Esophagus (tissue), 2 donors: ENCODE measurements around the gene ABCC8. TPM values are rescaled to one million over a fixed set of nuclear protein-coding genes. Genes with fewer than 3 reads are reported as not detected.
A peak's percentile ranks its signal among the peaks of the same experiment; 100 is the strongest.

Experiments used
- H3K27ac ChIP-seq, 2 donors: one replicate each; pipeline ENCODE4 v1.5.1; 2013; ENCODE audit warnings: low read depth in 2 of 2, mild to moderate bottlenecking in 2 of 2, inconsistent platforms in 1 of 2, low read length in 1 of 2, moderate library complexity in 1 of 2
- H3K27me3 ChIP-seq, 2 donors: one replicate each; pipeline ENCODE4 v1.6.1; 2013; ENCODE audit warnings: low read length in 2 of 2, control low read depth in 1 of 2, mild to moderate bottlenecking in 1 of 2; ENCODE audit not compliant: insufficient read depth in 2 of 2, control insufficient read depth in 1 of 2
- H3K36me3 ChIP-seq, 2 donors: one replicate each; pipeline ENCODE4 v1.6.1; 2013; ENCODE audit warnings: low read length in 1 of 2; ENCODE audit not compliant: control insufficient read depth in 2 of 2, insufficient read depth in 2 of 2
- H3K4me1 ChIP-seq, 2 donors: one replicate each; pipeline ENCODE4 v1.6.1; 2013; ENCODE audit warnings: low read length in 1 of 2; ENCODE audit not compliant: control insufficient read depth in 2 of 2, insufficient read depth in 2 of 2
- H3K4me3 ChIP-seq, 2 donors: one replicate each; pipeline ENCODE4 v1.5.1; 2013; ENCODE audit warnings: low read length in 2 of 2, mild to moderate bottlenecking in 2 of 2, low read depth in 1 of 2, moderate library complexity in 1 of 2
- H3K9me3 ChIP-seq, 2 donors: one replicate each; pipeline ENCODE4 v1.6.1; 2013; ENCODE audit warnings: mild to moderate bottlenecking in 2 of 2, low read depth in 1 of 2, low read length in 1 of 2, moderate library complexity in 1 of 2; ENCODE audit not compliant: control insufficient read depth in 2 of 2, insufficient read depth in 1 of 2
- WGBS, 2 donors: extraction: QIAGEN DNeasy Blood & Tissue Kit; methylation state at CpG; one replicate each; pipeline ENCODE4 v1.1.7; 2013; 5-methylcytosine and 5-hydroxymethylcytosine counted together
- polyA plus RNA-seq, 2 donors: library from polyadenylated mRNA; stranded (reverse); fragments of 200-250 nt; gene quantifications; one replicate each; pipeline ENCODE4 v1.2.3, GENCODE V29; 2013
- donor health status: healthy with polysubstance abuse.
- donor health status: Bipolar disorder and iron deficiency.

ABCC8 gene
- polyA plus RNA-seq, 2 donors, result 0.10 to 0.29 TPM

GRCh38 chr11:17477361-17477760 lies 716 bp upstream of the ABCC8 start:
- no peak overlapping the region for H3K4me3 ChIP-seq
- 47 to 56% methylated on average over 6 of the region's 6 CpGs for WGBS, 2 donors
- no peak overlapping the region for H3K27ac ChIP-seq
- no peaks in the 10 kb centered on the region for H3K36me3 ChIP-seq
- peaks cover 0 to 13% of the 10 kb centered on the region in 2 donors for H3K27me3 ChIP-seq
- peaks cover 3 to 5% of the 10 kb centered on the region in 2 donors for H3K4me1 ChIP-seq
- H3K9me3 ChIP-seq, result no peaks in the 10 kb centered on the region

GRCh38 chr11:17477084-17477333 lies 364 bp upstream of the ABCC8 start:
- Histone ChIP-seq H3K4me1 (peaks cover 3 to 5% of the 10 kb centered on the region in 2 donors), H3K9me3 (no peaks in the 10 kb centered on the region), H3K27ac (no peak overlapping the region), H3K36me3 (no peaks in the 10 kb centered on the region), H3K27me3 (peaks cover 0 to 13% of the 10 kb centered on the region in 2 donors), H3K4me3 (no peak overlapping the region)
- 13 to 15% methylated on average over 9 of the region's 9 CpGs for WGBS, 2 donors

GRCh38 chr11:17475666-17476316 lies 854 bp downstream of the ABCC8 start:
- H3K27me3 ChIP-seq, result peaks cover 0 to 13% of the 10 kb centered on the region in 2 donors
- H3K4me1 ChIP-seq, result peaks cover 3 to 5% of the 10 kb centered on the region in 2 donors
- H3K9me3 ChIP-seq, result no peaks in the 10 kb centered on the region
- H3K4me3 ChIP-seq, result peak overlapping the region in 1 of 2 donors; percentile 17
- no peaks in the 10 kb centered on the region for H3K36me3 ChIP-seq
- WGBS, 2 donors, result 7% methylated on average over 30 to 31 of the region's 31 CpGs
- no peak overlapping the region for H3K27ac ChIP-seq

- WGBS, 2 donors, result 41 to 47% methylated on average over 6 of the region's 6 CpGs
Measured at GRCh38 chr11:17473071-17473744, 3.4 kb downstream of the ABCC8 start.

GRCh38 chr11:17472467-17472866 lies 4.2 kb downstream of the ABCC8 start:
- Histone ChIP-seq H3K4me3 (no peak overlapping the region), H3K36me3 (no peaks in the 10 kb centered on the region), H3K27ac (no peak overlapping the region), H3K4me1 (peaks cover 3 to 5% of the 10 kb centered on the region in 2 donors), H3K9me3 (no peaks in the 10 kb centered on the region), H3K27me3 (peaks cover 0 to 12% of the 10 kb centered on the region in 2 donors)
- 46 to 52% methylated on average over 3 of the region's 3 CpGs for WGBS, 2 donors

More at GRCh38 chr11:17473071-17473744, 3.4 kb downstream of the ABCC8 start:
- Histone ChIP-seq H3K9me3 (no peaks in the 10 kb centered on the region), H3K27ac (no peak overlapping the region), H3K4me3 (no peak overlapping the region), H3K36me3 (no peaks in the 10 kb centered on the region), H3K27me3 (peaks cover 0 to 13% of the 10 kb centered on the region in 2 donors), H3K4me1 (peaks cover 3 to 5% of the 10 kb centered on the region in 2 donors)

- WGBS, 2 donors, result 80 to 85% methylated on average over 3 of the region's 3 CpGs
- Histone ChIP-seq H3K9me3 (no peaks in the 10 kb centered on the region), H3K27me3 (peaks cover 0 to 4% of the 10 kb centered on the region in 2 donors), H3K4me3 (no peak overlapping the region), H3K27ac (no peak overlapping the region), H3K4me1 (peaks cover 3 to 5% of the 10 kb centered on the region in 2 donors), H3K36me3 (no peaks in the 10 kb centered on the region)
Measured at GRCh38 chr11:17471501-17471900, 5.1 kb downstream of the ABCC8 start.

- H3K27me3 ChIP-seq, result peaks cover 0 to 4% of the 10 kb centered on the region in 2 donors
- 92 to 96% methylated on average over 6 of the region's 6 CpGs for WGBS, 2 donors
- H3K27ac ChIP-seq, result no peak overlapping the region
- H3K9me3 ChIP-seq, result no peaks in the 10 kb centered on the region
- no peak overlapping the region for H3K4me3 ChIP-seq
- H3K4me1 ChIP-seq, result no peaks in the 10 kb centered on the region
- no peaks in the 10 kb centered on the region for H3K36me3 ChIP-seq
Measured at GRCh38 chr11:17469998-17470397, 6.6 kb downstream of the ABCC8 start.

- WGBS, 2 donors, result 82 to 90% methylated on average over 4 of the region's 4 CpGs
- Histone ChIP-seq H3K27me3 (no peaks in the 10 kb centered on the region), H3K27ac (no peak overlapping the region), H3K9me3 (no peaks in the 10 kb centered on the region), H3K36me3 (no peaks in the 10 kb centered on the region), H3K4me3 (no peak overlapping the region), H3K4me1 (no peaks in the 10 kb centered on the region)
Measured at GRCh38 chr11:17468122-17468521, 8.5 kb downstream of the ABCC8 start.

- Histone ChIP-seq H3K9me3 (no peaks in the 10 kb centered on the region), H3K36me3 (no peaks in the 10 kb centered on the region), H3K27ac (no peak overlapping the region), H3K27me3 (no peaks in the 10 kb centered on the region), H3K4me3 (no peak overlapping the region), H3K4me1 (no peaks in the 10 kb centered on the region)
- 71 to 73% methylated on average over 11 of the region's 11 CpGs for WGBS, 2 donors
Measured at GRCh38 chr11:17463546-17464174, 13.0 kb downstream of the ABCC8 start.
